Uterus (tissue), 2 donors: ENCODE data around the gene SMIM5.

ENCODE experiments used
- POLR2A ChIP-seq, 2 donors: fragments of 450-650 bp; IDR thresholded peaks; one replicate each; pipeline ENCODE4 v1.6.1; 2016; ENCODE audit warnings: antibody characterized with exemption in 2 of 2, mild to moderate bottlenecking in 1 of 2, moderate library complexity in 1 of 2
- TF ChIP-seq, protein P1 (sequence below), 4 experiments: fragments of 200-600 bp in 2 of 4; fragments of 450-650 bp in 2 of 4; sonication (generic) in 2 of 4; IDR thresholded peaks; one replicate each; pipeline ENCODE4 v1.5.1; 2016 to 2019; ENCODE audit warnings: antibody characterized with exemption in 4 of 4, mild to moderate bottlenecking in 2 of 4, moderate library complexity in 1 of 4

DNA sequence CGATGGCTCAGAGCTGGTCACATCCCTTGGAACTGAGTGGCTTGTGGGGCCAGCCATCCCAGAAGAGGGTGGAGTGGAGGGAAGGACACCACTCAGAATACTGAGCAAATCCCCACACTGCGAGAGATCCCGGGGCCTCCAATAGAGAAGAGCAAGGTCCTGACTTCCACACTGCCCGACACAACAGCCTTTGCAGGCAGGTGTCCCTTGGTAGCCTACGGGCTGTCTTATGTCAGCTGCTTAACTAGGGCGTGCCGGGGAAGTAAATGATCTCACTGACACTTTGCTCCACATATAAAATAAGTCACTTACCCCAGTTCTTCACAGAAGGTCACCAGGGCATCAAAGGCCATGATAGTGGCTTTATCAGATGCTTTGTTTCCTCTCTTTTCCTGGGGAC lies 17.6 kb downstream of the SMIM5 start:
- TF ChIP-seq, protein P1, sequence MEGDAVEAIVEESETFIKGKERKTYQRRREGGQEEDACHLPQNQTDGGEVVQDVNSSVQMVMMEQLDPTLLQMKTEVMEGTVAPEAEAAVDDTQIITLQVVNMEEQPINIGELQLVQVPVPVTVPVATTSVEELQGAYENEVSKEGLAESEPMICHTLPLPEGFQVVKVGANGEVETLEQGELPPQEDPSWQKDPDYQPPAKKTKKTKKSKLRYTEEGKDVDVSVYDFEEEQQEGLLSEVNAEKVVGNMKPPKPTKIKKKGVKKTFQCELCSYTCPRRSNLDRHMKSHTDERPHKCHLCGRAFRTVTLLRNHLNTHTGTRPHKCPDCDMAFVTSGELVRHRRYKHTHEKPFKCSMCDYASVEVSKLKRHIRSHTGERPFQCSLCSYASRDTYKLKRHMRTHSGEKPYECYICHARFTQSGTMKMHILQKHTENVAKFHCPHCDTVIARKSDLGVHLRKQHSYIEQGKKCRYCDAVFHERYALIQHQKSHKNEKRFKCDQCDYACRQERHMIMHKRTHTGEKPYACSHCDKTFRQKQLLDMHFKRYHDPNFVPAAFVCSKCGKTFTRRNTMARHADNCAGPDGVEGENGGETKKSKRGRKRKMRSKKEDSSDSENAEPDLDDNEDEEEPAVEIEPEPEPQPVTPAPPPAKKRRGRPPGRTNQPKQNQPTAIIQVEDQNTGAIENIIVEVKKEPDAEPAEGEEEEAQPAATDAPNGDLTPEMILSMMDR (IDR thresholded peaks at IDR 0.05), result no peak
- TF ChIP-seq POLR2A (IDR thresholded peaks at IDR 0.05), result no peak
